H9 (cell line): Measurements from ENCODE around the gene LDLR. TPM values are rescaled to one million over a fixed set of nuclear protein-coding genes. Genes with fewer than 3 reads are reported as not detected.

ENCODE experiments used
- DNase-seq: peaks from one replicate; pipeline ENCODE4 v3.0.0-alpha.2; 2017
- H2AFZ ChIP-seq: one replicate; pipeline ENCODE4 v1.6.1; 2013; ENCODE audit warnings: mild to moderate bottlenecking, low read length, control low read depth, moderate library complexity
- H2AK5ac ChIP-seq: 2 replicates; pipeline ENCODE4 v1.6.1; 2013; ENCODE audit warnings: low read length, control low read depth, mixed read lengths; ENCODE audit not compliant: insufficient read length
- H2BK120ac ChIP-seq: one replicate; pipeline ENCODE4 v1.6.1; 2013; ENCODE audit warnings: low read depth, mild to moderate bottlenecking, low read length, control low read depth, inconsistent platforms; ENCODE audit not compliant: poor library complexity, severe bottlenecking
- H2BK12ac ChIP-seq: 2 replicates; pipeline ENCODE4 v1.6.1; 2013; ENCODE audit warnings: low read length, control low read depth, mixed read lengths, low read depth; ENCODE audit not compliant: insufficient read length
- H2BK15ac ChIP-seq: 2 replicates; pipeline ENCODE4 v1.6.1; 2013; ENCODE audit warnings: low read depth, low read length, control low read depth
- H2BK20ac ChIP-seq: one replicate; pipeline ENCODE4 v1.6.1; 2013; ENCODE audit warnings: low read depth, mild to moderate bottlenecking, low read length, control low read depth, inconsistent platforms; ENCODE audit not compliant: poor library complexity, severe bottlenecking
- H2BK5ac ChIP-seq: 2 replicates; pipeline ENCODE4 v1.6.1; 2013; ENCODE audit warnings: low read length, control low read depth, mixed read lengths; ENCODE audit not compliant: insufficient read length
- H3K14ac ChIP-seq: 2 replicates; pipeline ENCODE4 v1.6.1; 2013; ENCODE audit warnings: low read length, control low read depth; ENCODE audit not compliant: insufficient read depth
- H3K18ac ChIP-seq: 2 replicates; pipeline ENCODE4 v1.6.1; 2013; ENCODE audit warnings: low read depth, mild to moderate bottlenecking, mixed read lengths, low read length, control low read depth; ENCODE audit not compliant: insufficient read length
- H3K23ac ChIP-seq: 2 replicates; pipeline ENCODE4 v1.6.1; 2013; ENCODE audit warnings: low read length, control low read depth, mixed read lengths, low read depth; ENCODE audit not compliant: insufficient read length
- H3K23me2 ChIP-seq: 2 replicates; pipeline ENCODE4 v1.6.1; 2013; ENCODE audit warnings: low read depth, mild to moderate bottlenecking, mixed read lengths, low read length, control low read depth; ENCODE audit not compliant: insufficient read length, poor library complexity, severe bottlenecking
- H3K27ac ChIP-seq: 2 replicates; pipeline ENCODE4 v1.5.1; 2013; ENCODE audit warnings: low read length, control low read depth, mixed read lengths, low read depth; ENCODE audit not compliant: insufficient read length
- H3K27me3 ChIP-seq: 2 replicates; pipeline ENCODE4 v1.6.1; 2013; ENCODE audit warnings: low read length, control low read depth, inconsistent platforms; ENCODE audit not compliant: insufficient read depth
- H3K4ac ChIP-seq: 2 replicates; pipeline ENCODE4 v1.6.1; 2013; ENCODE audit warnings: low read depth, mild to moderate bottlenecking, control low read depth, inconsistent platforms, low read length, moderate library complexity
- H3K4me1 ChIP-seq: 2 replicates; pipeline ENCODE4 v1.6.1; 2013; ENCODE audit warnings: low read length, control low read depth, inconsistent platforms; ENCODE audit not compliant: insufficient read depth
- H3K4me2 ChIP-seq: 2 replicates; pipeline ENCODE4 v1.6.1; 2013; ENCODE audit warnings: low read length, control low read depth, mixed read lengths; ENCODE audit not compliant: insufficient read length, insufficient read depth
- H3K56ac ChIP-seq: 2 replicates; pipeline ENCODE4 v1.6.1; 2013; ENCODE audit warnings: low read depth, mild to moderate bottlenecking, mixed read lengths, low read length, control low read depth; ENCODE audit not compliant: insufficient read length
- H3K79me1 ChIP-seq: 2 replicates; pipeline ENCODE4 v1.6.1; 2013; ENCODE audit warnings: low read depth, mild to moderate bottlenecking, moderate library complexity, low read length, control low read depth, inconsistent platforms; ENCODE audit not compliant: insufficient read depth, poor library complexity, severe bottlenecking
- H3K79me2 ChIP-seq: 2 replicates; pipeline ENCODE4 v1.6.1; 2013; ENCODE audit warnings: low read length, control low read depth, inconsistent platforms; ENCODE audit not compliant: insufficient read depth
- H3K9ac ChIP-seq: 2 replicates; pipeline ENCODE4 v1.6.1; 2013; ENCODE audit warnings: low read length, control low read depth, mixed read lengths; ENCODE audit not compliant: insufficient read length; ENCODE audit errors: extremely low read depth
- H3K9me3 ChIP-seq: one replicate; pipeline ENCODE4 v1.6.1; 2013; ENCODE audit warnings: low read depth, low read length, inconsistent platforms; ENCODE audit not compliant: control insufficient read depth
- H3T11ph ChIP-seq: one replicate; pipeline ENCODE4 v1.6.1; 2013; ENCODE audit warnings: mild to moderate bottlenecking, low read length, control low read depth, inconsistent platforms
- H4K20me1 ChIP-seq: one replicate; pipeline ENCODE4 v1.6.1; 2013; ENCODE audit not compliant: control insufficient read depth, insufficient read length, insufficient read depth
- H4K5ac ChIP-seq: 2 replicates; pipeline ENCODE4 v1.6.1; 2013; ENCODE audit warnings: low read depth, mild to moderate bottlenecking, mixed read lengths, low read length, control low read depth; ENCODE audit not compliant: insufficient read length
- H4K8ac ChIP-seq: replicated peaks from 2 replicates; pipeline ENCODE4 v1.6.1; 2013; ENCODE audit warnings: low read length, control low read depth, mixed read lengths, low read depth; ENCODE audit not compliant: insufficient read length
- H4K91ac ChIP-seq: 2 replicates; pipeline ENCODE4 v1.6.1; 2013; ENCODE audit warnings: low read depth, mild to moderate bottlenecking, moderate library complexity, mixed read lengths, low read length, control low read depth; ENCODE audit not compliant: insufficient read length
- H3K27ac Mint-ChIP-seq, 3 experiments: 2 replicates in 2 of 3; 3 replicates in 1 of 3; pipeline ENCODE4 v1.8.0; 2020 to 2021; ENCODE audit warnings: mixed read lengths in 3 of 3, mild to moderate bottlenecking in 1 of 3, moderate library complexity in 1 of 3
- H3K27me3 Mint-ChIP-seq: 2 replicates; pipeline ENCODE4 v1.8.0; 2021; ENCODE audit warnings: low read depth, mild to moderate bottlenecking, moderate library complexity, mixed read lengths
- H3K36me3 Mint-ChIP-seq, 3 experiments: 2 replicates in 2 of 3; 3 replicates in 1 of 3; pipeline ENCODE4 v1.8.0; 2020 to 2021; ENCODE audit warnings: low read depth in 3 of 3, mixed read lengths in 3 of 3; ENCODE audit not compliant: insufficient read depth in 1 of 3
- H3K4me1 Mint-ChIP-seq, 2 experiments: 2 replicates each; pipeline ENCODE4 v1.8.0; 2020; ENCODE audit warnings: mixed read lengths in 2 of 2
- H3K4me3 Mint-ChIP-seq, 2 experiments: 2 replicates in 1 of 2; 3 replicates in 1 of 2; pipeline ENCODE4 v1.8.0; 2020 to 2021; ENCODE audit warnings: mild to moderate bottlenecking in 2 of 2, mixed read lengths in 2 of 2, moderate library complexity in 1 of 2
- H3K9me3 Mint-ChIP-seq, 2 experiments: 2 replicates in 1 of 2; 3 replicates in 1 of 2; pipeline ENCODE4 v1.8.0; 2020; ENCODE audit warnings: mild to moderate bottlenecking in 2 of 2, mixed read lengths in 2 of 2, moderate library complexity in 1 of 2
- WGBS: extraction: QIAGEN DNeasy Blood & Tissue Kit; methylation state at CpG from one replicate; pipeline ENCODE4 v1.1.7; 2013; ENCODE audit warnings: missing lambda C conversion rate, low lambda C conversion rate, mixed read lengths; ENCODE audit not compliant: insufficient read length; ENCODE audit errors: extremely low coverage; 5-methylcytosine and 5-hydroxymethylcytosine counted together
- total RNA-seq: library from RNA; stranded (reverse); gene quantifications from 2 replicates; pipeline ENCODE4 v1.2.1, GENCODE V29; 2021
- TF ChIP-seq, protein P1 (sequence below): fragments of 200-600 bp; sonication (generic); conservative IDR thresholded peaks from 3 replicates; pipeline ENCODE4 v1.8.0; 2021; ENCODE audit warnings: antibody characterized with exemption, mild to moderate bottlenecking

LDLR gene
- total RNA-seq, 1 experiment from 2014 or later, result 92.7 TPM

DNA sequence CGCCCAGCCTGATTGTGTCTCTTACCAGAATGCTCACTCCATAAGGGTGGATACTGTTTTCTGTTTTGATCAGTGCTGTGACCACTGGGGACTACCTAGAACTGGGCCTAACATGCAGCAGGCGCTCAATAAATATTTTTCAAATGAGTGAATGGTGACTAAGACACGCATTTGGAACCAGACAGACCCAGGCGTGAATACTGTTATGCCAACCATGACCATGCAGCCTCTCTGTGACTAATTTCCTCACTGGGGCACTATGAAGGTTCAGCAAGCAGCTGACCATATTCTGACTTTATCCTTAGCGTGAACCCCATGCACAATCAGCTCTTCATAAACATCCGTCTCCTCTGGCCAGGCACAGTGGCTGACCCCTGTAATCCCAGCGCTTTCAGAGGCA lies 79.3 kb downstream of the LDLR start:
- no peaks in the 10 kb centered on the region for H3K79me2 ChIP-seq
- H2BK15ac ChIP-seq, result no peak overlapping the region
- Mint-ChIP-seq H3K9me3 (no peaks in the 10 kb centered on the region), H3K36me3 (peaks cover 14 to 52% (median 48%) of the 10 kb centered on the region in 3 experiments), H3K27me3 (no peaks in the 10 kb centered on the region), H3K4me1 (no peaks in the 10 kb centered on the region), H3K27ac (peak overlapping the region in 1 of 3 experiments; percentile 64; a peak in 1 of 7 replicates), H3K4me3 (no peak overlapping the region)
- no peak overlapping the region for H4K91ac ChIP-seq
- no peak overlapping the region for H2BK20ac ChIP-seq
- no peaks in the 10 kb centered on the region for H3K23me2 ChIP-seq
- H3K79me1 ChIP-seq, result no peaks in the 10 kb centered on the region
- no peak overlapping the region for H3K23ac ChIP-seq
- no peak for DNase-seq
- H3K27me3 ChIP-seq, result no peaks in the 10 kb centered on the region
- H3T11ph ChIP-seq, result no peak overlapping the region
- H3K18ac ChIP-seq, result no peak overlapping the region
- H3K4me2 ChIP-seq, result no peak overlapping the region
- no peak overlapping the region for H2BK120ac ChIP-seq
- H3K56ac ChIP-seq, result no peak overlapping the region
- no peak overlapping the region for H3K9ac ChIP-seq
- H2AFZ ChIP-seq, result no peak overlapping the region
- no CpG with 5 or more reads among the region's 7 CpGs for WGBS
- no peaks in the 10 kb centered on the region for H4K20me1 ChIP-seq
- H2BK12ac ChIP-seq, result no peak overlapping the region
- H4K5ac ChIP-seq, result no peak overlapping the region
- no peak overlapping the region for H3K14ac ChIP-seq
- no peak overlapping the region for H2AK5ac ChIP-seq
- no peak overlapping the region for H3K27ac ChIP-seq
- H2BK5ac ChIP-seq, result no peak overlapping the region
- TF ChIP-seq, protein P1, sequence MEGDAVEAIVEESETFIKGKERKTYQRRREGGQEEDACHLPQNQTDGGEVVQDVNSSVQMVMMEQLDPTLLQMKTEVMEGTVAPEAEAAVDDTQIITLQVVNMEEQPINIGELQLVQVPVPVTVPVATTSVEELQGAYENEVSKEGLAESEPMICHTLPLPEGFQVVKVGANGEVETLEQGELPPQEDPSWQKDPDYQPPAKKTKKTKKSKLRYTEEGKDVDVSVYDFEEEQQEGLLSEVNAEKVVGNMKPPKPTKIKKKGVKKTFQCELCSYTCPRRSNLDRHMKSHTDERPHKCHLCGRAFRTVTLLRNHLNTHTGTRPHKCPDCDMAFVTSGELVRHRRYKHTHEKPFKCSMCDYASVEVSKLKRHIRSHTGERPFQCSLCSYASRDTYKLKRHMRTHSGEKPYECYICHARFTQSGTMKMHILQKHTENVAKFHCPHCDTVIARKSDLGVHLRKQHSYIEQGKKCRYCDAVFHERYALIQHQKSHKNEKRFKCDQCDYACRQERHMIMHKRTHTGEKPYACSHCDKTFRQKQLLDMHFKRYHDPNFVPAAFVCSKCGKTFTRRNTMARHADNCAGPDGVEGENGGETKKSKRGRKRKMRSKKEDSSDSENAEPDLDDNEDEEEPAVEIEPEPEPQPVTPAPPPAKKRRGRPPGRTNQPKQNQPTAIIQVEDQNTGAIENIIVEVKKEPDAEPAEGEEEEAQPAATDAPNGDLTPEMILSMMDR, result no peak
- no peaks in the 10 kb centered on the region for H3K9me3 ChIP-seq
- H3K4me1 ChIP-seq, result no peaks in the 10 kb centered on the region
- H3K4ac ChIP-seq, result no peak overlapping the region
- no peak overlapping the region for H4K8ac ChIP-seq
